Left kidney (tissue), 2 donors: ENCODE data around the gene ARTN. TPM values are rescaled to one million over a fixed set of nuclear protein-coding genes. Genes with fewer than 3 reads are reported as not detected.

ENCODE experiments used
- DNase-seq: peaks from one replicate; pipeline ENCODE4 v3.0.0-alpha.2; 2013
- polyA plus RNA-seq: library from polyadenylated mRNA; unstranded; fragments of 120-200 nt; gene quantifications from one replicate; pipeline ENCODE4 v1.2.1, GENCODE V29; 2013; ENCODE audit not compliant: insufficient read length

Gene ARTN
- polyA plus RNA-seq, 1 donor, result 1.2 TPM

DNA sequence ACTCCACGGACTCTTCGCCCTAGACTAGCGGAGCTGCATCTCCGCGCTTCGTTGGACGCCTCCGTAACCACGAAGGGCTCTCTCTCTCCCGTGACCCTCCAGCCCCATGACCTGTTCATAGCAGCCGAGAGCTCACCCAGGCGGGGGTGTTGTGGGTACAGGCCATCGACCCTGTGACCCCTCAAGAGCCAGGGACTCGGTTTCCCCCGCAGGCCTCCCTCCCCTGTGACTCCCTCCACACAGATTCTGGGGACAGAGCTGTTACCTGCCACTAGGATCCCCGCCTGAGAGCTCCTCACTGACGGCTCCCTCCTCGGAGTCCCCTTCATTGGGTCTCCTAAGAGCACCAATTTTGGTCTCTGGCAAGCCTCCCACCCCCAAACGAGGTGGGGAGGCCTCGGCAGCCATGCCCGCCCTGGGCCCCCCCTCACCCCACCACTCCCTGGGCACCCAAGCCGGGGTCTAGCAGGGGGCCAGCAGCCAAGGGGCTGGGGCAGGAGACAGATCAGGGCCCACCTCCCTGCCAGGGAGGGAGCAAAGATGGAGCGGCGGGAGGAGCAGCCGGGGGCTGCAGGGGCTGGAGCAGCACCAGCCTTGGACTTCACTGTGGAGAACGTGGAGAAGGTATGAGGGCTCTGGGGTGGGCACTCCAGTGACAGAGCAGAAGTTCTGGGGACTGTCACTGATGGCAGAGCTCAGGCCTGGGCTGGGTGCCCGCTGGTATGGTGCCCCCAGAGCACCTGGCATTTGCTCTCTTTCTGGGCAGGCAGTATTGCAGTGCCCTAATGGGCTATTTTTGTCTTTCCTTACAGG, 13.7 kb downstream of the ARTN start:
- DNase-seq, result no peak

DNA sequence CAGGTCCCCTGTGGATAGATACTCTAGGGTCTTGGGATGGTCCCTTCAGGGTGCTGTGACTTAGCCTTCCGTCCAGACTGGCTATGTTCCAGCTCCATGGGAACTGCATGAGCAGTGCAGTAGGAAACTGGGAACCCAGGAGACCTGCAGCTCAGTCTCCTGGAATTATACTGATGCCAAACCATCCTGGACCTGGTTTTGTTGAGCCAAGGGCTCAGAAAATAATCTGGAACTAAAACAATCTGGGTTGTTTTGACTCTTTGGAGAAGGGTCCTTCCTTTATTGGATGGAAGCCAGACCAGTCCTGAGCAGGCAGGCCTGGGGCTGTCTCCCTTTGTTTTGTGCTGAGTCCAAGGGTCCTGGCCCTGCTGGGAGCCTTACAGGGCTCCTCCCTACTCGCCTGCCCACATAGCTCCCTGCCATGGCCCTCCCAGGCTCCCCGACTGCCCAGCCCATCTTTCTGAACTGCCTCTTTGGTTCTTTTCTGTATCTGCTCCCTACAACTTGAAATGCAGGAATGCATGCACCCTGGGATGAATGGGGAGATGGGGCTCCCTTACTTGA, 14.4 kb downstream of the ARTN start:
- no peak for DNase-seq

DNA sequence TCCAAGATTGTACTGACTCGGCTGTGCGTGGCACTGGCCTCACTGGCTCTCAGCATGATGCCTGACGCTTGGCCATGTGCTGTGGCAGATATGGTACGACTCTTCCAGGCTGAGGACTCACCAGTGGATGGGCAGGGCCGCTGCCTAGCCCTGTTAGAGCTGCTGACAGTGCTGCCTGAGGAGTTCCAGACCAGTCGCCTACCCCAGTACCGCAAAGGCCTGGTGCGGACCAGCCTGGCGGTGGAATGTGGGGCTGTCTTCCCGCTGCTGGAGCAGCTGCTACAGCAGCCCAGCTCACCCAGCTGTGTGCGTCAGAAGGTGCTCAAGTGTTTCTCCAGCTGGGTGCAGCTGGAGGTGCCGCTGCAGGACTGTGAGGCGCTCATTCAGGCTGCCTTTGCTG, 16.1 kb downstream of the ARTN start:
- DNase-seq, result no peak

DNA sequence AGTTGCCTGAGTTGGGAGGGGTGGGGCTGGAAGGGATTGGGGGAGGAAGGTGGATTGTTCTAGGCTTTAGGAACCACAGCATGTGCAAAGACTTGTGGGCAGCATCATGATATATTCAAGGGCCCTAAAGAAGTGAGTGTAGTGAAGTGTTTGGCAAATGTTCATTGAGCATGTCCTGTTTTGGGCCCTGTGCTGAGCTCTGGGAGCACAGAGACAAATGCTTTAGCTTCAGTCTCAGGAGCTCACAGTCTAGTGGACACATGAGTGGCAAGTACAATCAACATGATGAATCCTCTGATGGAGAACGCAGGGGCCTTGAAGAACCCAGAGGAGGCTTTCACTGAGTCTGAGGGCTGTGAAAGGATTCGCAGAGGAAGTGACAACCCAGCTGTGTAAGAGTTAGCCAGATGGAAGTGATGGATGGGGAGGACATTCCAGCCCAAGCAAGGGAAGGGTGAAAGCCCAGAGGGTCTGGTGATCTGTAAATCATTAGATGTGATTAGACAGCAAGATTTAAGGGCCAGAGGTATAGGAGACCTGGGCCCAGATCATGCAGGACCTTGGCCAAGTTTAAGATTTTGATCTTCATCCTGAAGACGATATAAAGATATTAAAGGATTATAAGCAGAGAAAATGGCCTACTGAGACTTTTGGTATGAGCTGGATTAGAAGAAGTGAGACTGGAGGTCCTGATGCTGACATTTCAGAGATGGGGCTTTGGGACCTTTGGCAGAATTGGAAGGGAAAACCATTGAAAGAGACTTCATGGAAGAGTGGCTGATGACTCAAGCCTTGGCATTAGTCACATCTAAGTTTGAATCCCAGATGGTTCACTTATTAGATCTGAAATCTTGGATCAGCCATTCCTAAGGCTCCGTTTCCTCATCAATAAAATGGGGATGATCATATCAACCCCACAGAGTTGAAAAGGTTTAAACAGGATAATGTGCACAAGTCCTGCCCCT, 17.7 kb downstream of the ARTN start:
- DNase-seq, result no peak

DNA sequence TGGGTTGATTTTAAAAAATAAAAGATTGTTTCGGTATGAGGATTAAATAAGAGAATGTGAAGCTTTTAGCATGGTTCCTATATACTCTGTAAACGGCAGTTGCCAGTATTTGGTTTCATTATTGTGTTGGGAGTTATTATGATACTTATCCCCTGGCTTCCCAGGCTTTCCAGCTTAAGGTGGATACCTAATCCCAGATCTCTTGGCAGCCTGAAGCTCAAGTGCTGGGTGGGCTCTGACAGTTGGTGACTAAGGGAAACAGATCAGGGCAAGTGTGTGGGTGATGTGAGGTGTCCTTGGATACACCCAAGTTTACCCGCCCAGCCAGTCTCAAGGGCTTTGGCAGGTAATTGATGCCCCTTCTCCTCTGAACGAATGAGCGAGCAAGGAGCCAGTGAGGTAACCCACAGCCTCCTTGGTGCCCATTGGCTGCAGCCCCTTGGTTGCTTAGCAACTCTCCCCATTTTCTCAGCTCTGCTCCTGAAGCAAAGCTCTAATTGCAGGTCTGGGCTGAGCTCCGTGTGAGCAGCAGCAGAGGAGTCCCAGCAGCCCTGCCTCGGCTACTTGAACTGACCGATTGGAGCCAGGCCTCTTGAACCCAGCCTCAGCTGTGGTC, 19.2 kb downstream of the ARTN start:
- DNase-seq, result peak; percentile 64

DNA sequence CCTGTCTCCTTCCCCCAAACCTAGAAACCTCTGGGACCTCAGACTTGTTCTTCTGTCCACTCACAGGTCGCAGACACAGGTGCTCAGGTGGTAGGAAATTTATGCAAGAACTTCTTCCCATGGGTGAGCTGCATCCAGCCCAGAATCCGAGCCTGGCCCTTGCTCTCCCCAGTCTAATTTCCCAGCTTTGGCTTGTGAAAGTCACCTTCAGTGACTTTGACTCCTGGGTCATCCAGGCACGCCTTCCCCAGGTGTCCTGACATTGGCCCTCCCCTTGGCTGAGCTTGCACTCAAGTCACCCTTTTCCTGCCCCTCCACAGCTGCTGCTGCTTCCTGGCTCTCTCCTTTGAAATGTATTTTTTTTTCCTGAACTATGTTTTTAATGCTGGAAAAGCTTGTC, 19.8 kb downstream of the ARTN start:
- DNase-seq, result no peak

DNA sequence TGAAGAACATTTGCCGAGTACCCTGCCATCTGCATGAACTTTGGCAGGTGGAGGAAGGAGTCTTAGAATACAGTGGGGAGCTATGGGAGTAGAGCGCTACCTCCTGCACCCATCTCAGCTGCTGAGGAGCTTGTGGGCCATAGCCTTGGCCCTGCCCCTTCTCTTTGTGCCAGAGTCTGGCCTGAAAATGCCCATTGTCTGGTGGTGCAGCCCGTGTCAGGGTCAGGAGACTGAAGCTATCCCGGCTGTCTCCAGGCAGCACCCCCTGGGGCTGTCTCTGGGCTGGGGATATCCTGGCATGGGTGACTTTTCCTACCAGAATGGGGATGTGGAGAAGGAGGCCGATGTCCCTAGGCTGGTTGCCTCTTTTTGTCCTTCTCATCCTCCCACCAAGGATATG, 20.4 kb downstream of the ARTN start:
- DNase-seq, result no peak

DNA sequence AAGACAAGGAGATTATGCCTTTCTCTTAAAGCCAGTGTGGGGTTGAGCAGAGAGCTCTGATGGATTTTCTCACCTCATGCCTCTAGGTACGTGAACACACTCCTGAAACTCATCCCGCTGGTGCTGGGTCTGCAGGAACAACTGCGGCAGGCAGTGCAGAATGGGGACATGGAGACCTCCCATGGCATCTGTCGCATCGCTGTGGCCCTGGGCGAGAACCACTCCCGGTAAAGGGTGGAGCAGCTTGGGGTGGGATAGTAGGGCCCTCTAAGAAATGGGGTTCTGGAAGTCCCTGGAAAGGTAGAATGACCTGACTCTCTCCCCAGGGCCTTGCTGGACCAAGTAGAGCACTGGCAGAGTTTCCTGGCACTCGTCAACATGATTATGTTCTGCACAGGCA, 22.6 kb downstream of the ARTN start:
- no peak for DNase-seq

DNA sequence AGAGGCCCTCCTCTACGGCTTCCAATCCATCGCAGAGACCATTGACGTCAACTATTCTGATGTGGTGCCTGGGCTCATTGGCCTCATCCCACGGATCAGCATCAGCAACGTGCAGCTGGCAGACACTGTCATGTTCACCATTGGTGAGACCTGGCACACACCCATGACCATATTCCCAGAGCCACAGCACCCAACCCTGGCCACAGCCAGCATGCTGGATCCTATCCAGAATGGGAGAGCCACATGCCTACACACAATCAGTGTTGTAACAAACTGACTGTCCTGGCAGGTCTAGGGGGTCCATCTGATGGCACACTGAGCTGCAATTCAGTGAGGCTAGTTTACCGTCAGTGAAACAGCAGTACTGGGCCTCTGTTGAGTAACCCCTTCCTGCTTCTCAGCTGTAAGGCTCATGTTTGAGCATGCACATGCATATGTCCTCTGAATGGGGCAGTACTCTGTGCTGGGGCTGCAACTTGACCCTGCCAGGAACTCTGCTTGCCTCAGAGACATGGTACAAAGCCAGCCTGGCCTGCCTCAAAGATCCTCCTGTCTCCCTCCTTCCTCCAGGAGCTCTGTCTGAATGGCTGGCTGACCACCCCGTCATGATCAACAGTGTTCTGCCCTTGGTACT, 23.9 kb downstream of the ARTN start:
- DNase-seq, result no peak

DNA sequence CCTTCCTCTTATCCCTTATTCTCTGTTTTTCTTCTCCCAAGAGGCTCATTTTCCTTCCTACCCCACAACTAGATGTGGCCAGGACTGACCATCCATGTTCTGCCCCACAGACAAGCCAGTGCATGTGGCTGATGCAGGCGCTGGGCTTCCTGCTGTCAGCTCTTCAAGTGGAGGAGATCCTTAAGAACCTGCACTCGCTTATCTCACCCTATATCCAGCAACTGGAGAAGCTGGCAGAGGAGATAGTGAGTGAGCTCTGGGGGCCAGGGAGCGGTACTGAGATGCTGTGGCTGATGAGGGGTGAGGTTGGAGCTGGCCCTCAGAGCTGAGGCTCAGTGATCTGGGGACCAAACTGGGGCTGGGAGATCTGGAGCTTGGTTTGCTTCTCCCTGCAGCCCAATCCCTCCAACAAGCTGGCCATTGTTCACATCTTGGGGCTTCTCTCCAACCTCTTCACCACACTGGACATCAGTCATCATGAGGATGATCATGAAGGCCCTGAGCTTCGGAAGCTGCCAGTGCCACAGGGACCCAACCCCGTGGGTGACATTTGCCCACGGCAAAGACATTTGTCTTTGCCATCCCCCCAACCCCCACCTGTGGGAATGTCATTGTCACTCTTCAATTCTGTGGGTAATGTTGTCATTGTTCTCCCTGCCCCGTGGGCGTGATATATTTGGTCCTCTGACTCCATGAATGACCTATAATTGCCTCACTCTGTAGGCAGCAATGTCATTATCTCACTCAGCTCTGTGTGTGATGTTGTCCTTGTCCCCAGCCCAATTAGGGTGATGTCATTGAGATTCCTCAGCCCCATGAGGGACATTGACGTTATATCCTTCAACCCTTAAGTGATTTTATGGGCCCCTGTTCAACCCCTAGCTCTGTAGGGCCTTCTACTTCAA, 25.0 kb downstream of the ARTN start:
- DNase-seq, result no peak

DNA sequence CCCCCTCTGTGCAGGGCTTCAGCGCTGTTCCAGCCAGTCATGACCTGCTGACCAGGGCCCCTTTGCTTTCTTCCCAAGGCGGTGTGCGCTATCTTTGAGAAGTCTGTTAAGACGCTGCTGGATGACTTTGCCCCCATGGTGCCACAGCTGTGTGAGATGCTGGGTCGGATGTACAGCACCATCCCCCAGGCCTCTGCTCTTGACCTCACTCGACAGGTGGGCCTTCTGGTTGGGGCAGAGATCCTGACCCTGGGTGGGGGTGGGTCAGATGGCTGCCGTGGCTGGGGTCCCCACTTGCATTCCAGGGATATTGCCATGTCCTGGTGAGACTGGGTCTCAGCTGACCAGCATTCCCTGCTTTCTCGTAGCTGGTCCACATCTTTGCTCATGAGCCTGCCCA, 27.2 kb downstream of the ARTN start:
- DNase-seq, result no peak

DNA sequence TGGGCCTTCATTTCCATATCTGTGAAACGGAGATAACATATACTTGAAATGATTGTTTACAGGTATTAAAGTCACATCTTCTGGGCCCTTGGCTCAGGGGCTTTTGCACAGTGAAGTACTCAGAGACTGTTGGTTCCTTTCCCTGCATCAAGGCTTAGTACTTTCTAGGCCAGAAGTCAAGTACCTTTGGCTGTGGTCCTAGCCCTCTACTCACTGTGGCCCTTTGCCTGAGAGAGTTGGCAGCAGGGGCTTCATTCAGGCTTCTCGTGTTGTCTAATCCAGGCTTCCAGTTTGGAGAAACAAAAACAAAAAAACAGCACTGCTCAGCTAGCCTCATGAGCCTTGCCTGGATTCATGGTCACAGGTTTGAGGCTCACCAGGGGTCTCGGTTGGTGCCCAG, 28.1 kb downstream of the ARTN start:
- no peak for DNase-seq

DNA sequence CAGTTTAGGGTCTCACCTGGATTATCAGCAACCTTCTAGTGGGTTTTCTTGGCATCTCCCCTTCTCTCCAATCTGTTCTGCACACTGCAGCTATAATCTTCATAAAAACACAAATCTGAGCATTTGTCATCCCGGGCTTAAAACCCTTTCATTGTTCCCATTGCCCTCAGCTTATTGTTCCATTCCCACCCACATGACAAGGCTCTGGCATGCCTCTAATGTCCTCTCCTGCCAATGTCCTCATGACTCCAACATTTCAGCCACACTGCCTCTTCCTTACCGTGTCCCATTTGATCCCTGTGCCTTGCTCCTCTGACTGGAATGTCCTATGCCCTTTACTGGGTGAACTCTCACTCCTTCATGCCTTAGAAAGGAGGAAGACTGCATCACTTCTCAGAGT, 28.7 kb downstream of the ARTN start:
- DNase-seq, result no peak

DNA sequence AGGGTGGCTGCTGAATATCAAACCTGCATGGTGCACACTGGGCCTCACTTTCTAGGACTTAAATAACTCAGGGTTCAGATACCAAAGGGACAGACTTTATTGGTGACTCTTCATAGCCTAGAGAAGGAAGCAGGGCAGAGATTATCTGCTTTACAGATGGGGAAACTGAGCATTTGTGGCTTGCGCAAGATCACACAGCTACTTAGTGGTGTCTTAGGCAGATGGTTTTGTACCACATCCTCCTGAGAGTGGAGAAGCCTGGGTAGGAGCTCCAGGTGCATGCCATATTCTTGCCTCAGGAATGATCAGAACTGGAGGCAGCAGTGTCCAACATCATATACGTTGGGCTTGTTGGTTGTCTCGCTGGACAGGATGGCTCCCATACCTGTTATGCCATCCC, 29.4 kb downstream of the ARTN start:
- DNase-seq, result no peak

DNA sequence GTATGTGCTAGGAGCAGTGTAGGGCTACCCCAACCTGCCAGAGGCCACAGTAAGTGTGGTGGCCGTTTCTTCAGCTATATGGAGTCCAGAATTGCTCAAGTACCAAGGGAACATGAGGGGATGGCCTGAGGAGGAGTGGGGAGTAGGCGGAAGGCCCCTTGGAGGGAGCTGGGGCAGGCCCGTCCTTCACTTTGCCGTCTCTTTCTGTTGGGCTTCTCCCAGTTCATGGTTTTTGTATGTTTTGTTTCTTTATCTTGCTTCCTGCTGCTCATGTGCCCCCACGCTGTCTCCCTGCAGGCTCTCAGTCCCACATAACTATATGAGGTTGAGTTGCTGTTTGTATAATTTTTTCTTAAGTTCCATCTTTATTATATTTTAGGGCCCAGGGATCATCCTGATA, 30.3 kb downstream of the ARTN start:
- DNase-seq, result no peak

DNA sequence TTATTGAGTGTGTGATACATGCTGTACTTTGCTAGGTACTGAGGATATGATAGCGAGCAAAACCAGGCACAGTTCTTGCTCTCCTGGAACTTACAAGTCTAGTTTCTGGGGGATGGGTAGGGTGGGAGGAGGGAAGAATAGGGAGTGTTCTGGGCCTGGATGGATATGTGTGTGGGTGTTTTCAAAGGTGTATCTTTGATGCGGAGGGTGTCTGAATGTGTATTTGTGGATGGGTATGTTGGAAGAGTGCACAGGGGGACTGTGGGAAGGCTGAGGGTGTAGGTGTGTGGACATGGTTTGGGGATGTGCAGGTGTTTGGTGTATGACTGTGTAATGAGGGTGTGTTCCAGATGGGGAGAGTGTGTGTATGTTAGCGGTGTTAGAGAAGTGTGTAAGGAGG, 31.7 kb downstream of the ARTN start:
- no peak for DNase-seq

DNA sequence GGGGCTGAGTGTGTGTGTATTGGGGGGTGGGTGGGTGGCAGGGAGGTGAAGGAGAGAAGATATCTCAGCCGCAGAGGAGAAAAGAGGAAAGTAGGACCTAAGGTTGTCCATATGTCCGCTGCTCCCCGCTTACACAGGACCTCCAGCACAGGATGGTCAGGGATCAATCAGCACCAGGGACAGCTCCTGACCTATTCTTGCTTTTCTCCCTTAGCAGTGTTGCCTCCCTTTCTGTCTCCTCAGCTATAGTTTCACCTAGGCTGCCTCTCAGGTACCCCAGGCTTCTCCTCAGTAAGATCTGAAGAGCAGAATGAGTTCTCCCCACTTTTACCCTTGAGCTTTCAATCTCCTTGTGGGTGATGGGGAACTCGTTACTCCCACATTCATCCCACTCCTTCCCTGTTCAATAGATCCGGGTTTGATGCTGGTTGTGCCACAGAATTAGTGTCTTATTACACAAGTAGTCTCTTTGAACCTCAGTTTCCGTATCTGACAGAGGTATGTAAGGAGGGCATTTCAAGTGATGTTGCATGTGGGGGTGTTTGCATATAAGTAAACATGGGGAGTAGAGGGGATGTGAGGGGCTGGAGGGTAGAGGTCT, 34.8 kb downstream of the ARTN start:
- no peak for DNase-seq

DNA sequence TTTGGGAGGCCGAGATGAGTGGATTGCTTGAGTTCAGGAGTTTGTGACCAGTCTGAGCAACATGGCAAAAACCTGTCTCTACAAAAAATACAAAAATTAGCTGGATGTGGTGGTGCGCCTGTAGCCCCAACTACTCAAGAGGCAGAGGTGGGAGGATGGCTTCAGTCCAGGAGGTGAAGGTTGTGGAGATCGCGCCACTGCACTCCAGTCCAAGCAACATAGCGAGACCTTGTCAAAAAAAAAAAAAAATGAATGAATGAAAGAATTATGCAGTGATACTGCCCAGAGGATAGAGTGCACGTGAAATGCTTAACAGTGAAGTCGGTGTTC, 35.8 kb downstream of the ARTN start:
- DNase-seq, result no peak

DNA sequence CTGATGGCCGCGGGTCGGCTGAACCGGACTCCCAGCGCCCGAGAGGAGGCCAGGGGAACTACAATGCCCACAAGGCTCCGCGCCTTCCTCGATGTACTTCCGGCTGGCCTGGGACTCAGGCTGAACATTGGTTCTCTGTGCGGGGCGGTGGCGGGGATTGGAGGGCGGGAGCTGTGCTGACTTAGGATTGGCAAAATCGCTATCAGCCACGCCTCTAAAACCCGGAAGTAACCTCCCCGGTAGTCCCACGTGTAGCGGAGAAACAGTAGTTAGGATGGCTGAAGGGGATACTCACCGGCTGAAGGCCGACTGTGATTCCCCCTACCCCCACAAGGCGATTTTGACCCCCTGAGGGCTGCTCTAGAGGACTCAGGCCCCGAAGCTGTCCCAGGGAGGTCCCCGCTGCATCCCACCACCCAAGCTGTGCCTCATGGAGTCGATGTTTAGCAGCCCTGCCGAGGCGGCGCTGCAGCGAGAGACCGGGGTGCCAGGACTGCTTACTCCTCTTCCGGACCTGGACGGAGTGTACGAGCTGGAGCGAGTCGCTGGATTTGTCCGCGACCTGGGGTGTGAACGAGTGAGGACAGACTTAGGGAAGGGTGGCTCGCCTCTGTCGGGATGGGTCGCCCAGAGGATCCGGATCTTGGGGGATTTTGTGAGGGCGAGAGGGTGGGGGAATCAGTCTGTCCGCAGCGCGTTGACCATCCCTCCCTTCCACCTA, 36.3 kb downstream of the ARTN start, which contains the start of gene DPH2:
TSS of gene DPH2 (plus strand) at position 265 of the 721 bp plus-strand sequence. CDS start at position 431, 166 bp downstream.
- DNase-seq, result peak; percentile 96

DNA sequence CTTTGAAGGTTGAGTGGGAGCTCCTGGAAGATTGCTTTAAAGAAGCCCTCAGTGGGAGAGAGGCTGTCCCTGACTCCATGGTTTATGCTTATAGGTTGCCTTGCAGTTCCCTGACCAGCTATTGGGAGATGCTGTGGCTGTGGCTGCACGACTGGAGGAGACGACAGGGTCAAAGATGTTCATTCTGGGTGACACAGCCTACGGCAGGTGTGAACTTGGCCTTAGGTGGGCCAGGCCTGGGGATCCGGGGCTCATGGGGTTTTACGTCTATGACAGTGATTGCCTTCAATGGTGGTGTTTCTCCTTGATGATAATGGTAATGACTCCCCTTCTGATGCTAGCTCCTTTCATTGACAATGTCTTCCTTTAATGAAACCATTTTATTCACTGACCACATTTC, 36.9 kb downstream of the ARTN start:
- DNase-seq, result no peak
